ENCODE measurements around the gene CMTM7.
A peak's percentile ranks its signal among the peaks of the same experiment; 100 is the strongest.

CMTM7 gene

DNA sequence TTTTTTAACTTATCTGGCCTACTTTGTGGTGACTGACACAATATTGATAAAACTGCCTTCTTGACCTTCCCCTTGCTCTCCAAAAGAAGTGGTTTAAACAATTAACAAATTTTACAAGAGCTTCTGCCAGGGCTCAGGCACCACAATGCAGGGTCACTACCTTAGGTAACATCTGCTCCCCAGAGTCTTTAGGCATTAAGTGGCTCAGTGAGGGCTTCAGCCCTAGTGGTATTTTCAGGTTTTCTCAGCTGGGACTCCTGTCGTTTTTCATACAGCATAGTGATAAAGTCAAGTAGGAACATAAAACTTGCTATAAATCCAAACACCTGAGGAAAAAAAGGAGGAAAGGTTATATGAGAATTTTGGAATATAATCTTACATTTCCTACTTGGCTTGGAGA is 92.1 kb downstream of the CMTM7 start:
- TF ChIP-seq CTCF (IDR thresholded peaks at IDR 0.05; ENCODE audit: low read depth, low read length) (no peak), EZH2phosphoT487 (IDR thresholded peaks at IDR 0.05; ENCODE audit: low read depth) (no peak)
- peak overlapping the region; percentile 67; the same call in 1 of the 2 replicates for H3K4me3 ChIP-seq (ENCODE audit: low read length)
- H3K4me2 ChIP-seq (ENCODE audit: low read length), result peak overlapping the region; percentile 80
- H3K4me1 ChIP-seq (ENCODE audit: low read length), result peaks cover 15% of the 10 kb centered on the region
- no peaks in the 10 kb centered on the region for H3K79me2 ChIP-seq (ENCODE audit: low read length)
- no peak overlapping the region for H3K9ac ChIP-seq (ENCODE audit: low read length)
- no peaks in the 10 kb centered on the region for H3K9me3 ChIP-seq (ENCODE audit: insufficient read depth, low read length)
- H2AFZ ChIP-seq (ENCODE audit: low read depth, low read length), result no peak overlapping the region
- H3K27me3 ChIP-seq (ENCODE audit: low read depth, low read length), result no peaks in the 10 kb centered on the region
- peaks cover 21% of the 10 kb centered on the region for H3K36me3 ChIP-seq (replicated peaks; ENCODE audit: low read depth, low read length)
- peak overlapping the region; percentile 51; the same call in 1 of the 2 replicates for H3K27ac ChIP-seq (ENCODE audit: low read length)
- H4K20me1 ChIP-seq (ENCODE audit: insufficient read depth, low read length), result no peaks in the 10 kb centered on the region

DNA sequence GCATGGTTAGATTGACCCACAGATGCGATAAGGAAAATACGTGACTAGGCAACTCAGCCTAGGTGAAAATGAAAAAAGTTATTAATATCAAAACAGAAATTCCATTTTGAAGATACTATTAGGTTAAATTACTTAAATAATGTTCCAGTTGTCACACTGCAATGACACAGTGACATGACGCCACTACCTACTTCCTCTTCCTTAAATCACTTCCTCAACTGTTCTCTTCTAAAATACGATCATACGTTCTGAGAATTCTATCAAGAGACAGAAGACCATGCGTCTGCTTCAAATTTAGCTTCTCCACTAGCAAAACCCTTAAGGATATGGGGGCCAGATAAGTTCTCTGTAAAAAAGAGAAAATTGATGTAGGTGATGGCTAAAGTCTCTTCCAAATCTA is 92.8 kb downstream of the CMTM7 start:
- Histone ChIP-seq H3K27ac (ENCODE audit: low read length) (peak overlapping the region; percentile 51), H3K4me2 (ENCODE audit: low read length) (peak overlapping the region; percentile 80), H4K20me1 (ENCODE audit: insufficient read depth, low read length) (no peaks in the 10 kb centered on the region), H3K27me3 (ENCODE audit: low read depth, low read length) (no peaks in the 10 kb centered on the region), H2AFZ (ENCODE audit: low read depth, low read length) (peak overlapping the region; percentile 74), H3K4me1 (ENCODE audit: low read length) (peaks cover 15% of the 10 kb centered on the region), H3K4me3 (ENCODE audit: low read length) (peak overlapping the region; percentile 67), H3K79me2 (ENCODE audit: low read length) (no peaks in the 10 kb centered on the region), H3K9ac (ENCODE audit: low read length) (peak overlapping the region; percentile 44; the same call in 1 of the 2 replicates), H3K9me3 (ENCODE audit: insufficient read depth, low read length) (no peaks in the 10 kb centered on the region), H3K36me3 (replicated peaks; ENCODE audit: low read depth, low read length) (peaks cover 21% of the 10 kb centered on the region)
- TF ChIP-seq EZH2phosphoT487 (IDR thresholded peaks at IDR 0.05; ENCODE audit: low read depth), result no peak
- TF ChIP-seq CTCF (IDR thresholded peaks at IDR 0.05; ENCODE audit: low read depth, low read length), result no peak

DNA sequence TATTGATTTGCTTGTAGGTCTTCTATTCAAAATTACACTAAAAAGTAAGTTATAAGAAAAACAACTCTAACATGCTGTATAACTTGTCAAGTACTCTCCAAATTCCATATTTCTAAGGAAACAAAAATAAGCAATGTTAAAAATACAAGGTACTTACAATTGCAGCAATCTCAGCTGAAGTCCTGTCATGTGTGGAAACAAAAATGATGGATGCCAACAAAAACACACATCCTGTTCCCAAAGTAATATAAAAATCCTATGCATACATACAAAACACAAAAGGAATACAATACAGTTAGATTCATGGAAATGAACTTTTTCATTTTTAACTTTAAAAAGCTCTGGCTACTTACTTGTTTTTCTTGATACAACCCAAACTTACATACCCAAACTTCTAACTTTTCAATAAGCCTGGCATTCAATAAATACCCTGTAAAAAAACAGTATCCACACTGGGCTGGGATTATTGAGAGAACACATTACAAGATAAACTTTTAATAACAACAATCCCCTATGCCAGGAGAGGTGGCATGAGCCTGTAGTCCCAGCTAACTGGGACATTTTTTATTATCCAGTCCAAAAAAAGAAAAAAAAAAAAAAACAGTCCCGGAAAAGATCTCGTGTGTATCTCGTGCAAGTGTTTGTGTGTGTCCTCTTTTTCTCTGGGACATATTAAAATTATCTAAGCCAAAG is 96.3 kb downstream of the CMTM7 start:
- no peak overlapping the region for H3K9ac ChIP-seq (ENCODE audit: low read length)
- H3K4me2 ChIP-seq (ENCODE audit: low read length), result no peak overlapping the region
- TF ChIP-seq EZH2phosphoT487 (IDR thresholded peaks at IDR 0.05; ENCODE audit: low read depth) (no peak), CTCF (IDR thresholded peaks at IDR 0.05; ENCODE audit: low read depth, low read length) (no peak)
- H3K4me1 ChIP-seq (ENCODE audit: low read length), result peaks cover 19% of the 10 kb centered on the region
- H3K36me3 ChIP-seq (replicated peaks; ENCODE audit: low read depth, low read length), result peaks cover 20% of the 10 kb centered on the region
- H3K9me3 ChIP-seq (ENCODE audit: insufficient read depth, low read length), result no peaks in the 10 kb centered on the region
- no peak overlapping the region for H2AFZ ChIP-seq (ENCODE audit: low read depth, low read length)
- H4K20me1 ChIP-seq (ENCODE audit: insufficient read depth, low read length), result 0 out of 2 replicates have a peak, but pooled peaks cover under 1% of the 10 kb centered on the region
- peaks cover 5% of the 10 kb centered on the region; the same call in 1 of the 2 replicates for H3K79me2 ChIP-seq (ENCODE audit: low read length)
- no peak overlapping the region for H3K27ac ChIP-seq (ENCODE audit: low read length)
- no peaks in the 10 kb centered on the region for H3K27me3 ChIP-seq (ENCODE audit: low read depth, low read length)
- H3K4me3 ChIP-seq (ENCODE audit: low read length), result no peak overlapping the region

DNA sequence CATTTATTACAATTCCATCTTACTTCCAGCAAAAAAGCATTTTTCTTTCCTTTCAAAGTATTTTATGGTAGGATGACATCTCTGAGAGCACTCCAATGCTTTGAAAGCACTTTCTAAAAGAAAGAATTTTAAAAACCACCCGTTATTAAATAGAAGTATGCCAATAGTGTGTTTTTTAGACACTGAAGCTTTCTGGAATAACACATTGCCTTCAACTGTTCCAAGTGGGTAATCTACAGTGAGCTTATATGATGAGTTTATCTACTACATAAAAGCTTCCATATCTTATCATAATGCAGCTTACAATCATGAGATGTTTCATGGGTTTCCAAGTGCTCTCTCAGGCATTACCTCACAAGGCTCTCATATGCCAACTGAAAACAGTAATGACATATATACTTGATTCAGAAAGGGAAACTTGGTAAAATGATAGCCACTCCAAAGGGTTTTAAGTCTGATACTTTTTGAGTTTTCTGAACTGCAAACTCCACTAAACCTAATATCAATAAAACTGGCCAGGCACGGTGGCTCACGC is 96.9 kb downstream of the CMTM7 start:
- H3K9me3 ChIP-seq (ENCODE audit: insufficient read depth, low read length), result no peaks in the 10 kb centered on the region
- no peaks in the 10 kb centered on the region for H3K27me3 ChIP-seq (ENCODE audit: low read depth, low read length)
- no peak overlapping the region for H3K4me3 ChIP-seq (ENCODE audit: low read length)
- peaks cover 16% of the 10 kb centered on the region for H3K36me3 ChIP-seq (replicated peaks; ENCODE audit: low read depth, low read length)
- no peak overlapping the region for H3K9ac ChIP-seq (ENCODE audit: low read length)
- H3K4me1 ChIP-seq (ENCODE audit: low read length), result peaks cover 25% of the 10 kb centered on the region
- H3K79me2 ChIP-seq (ENCODE audit: low read length), result peaks cover 11% of the 10 kb centered on the region
- TF ChIP-seq EZH2phosphoT487 (IDR thresholded peaks at IDR 0.05; ENCODE audit: low read depth) (no peak), CTCF (IDR thresholded peaks at IDR 0.05; ENCODE audit: low read depth, low read length) (no peak)
- H3K4me2 ChIP-seq (ENCODE audit: low read length), result no peak overlapping the region
- no peak overlapping the region for H2AFZ ChIP-seq (ENCODE audit: low read depth, low read length)
- H4K20me1 ChIP-seq (ENCODE audit: insufficient read depth, low read length), result peaks cover 6% of the 10 kb centered on the region; the same call in 1 of the 2 replicates
- H3K27ac ChIP-seq (ENCODE audit: low read length), result no peak overlapping the region

Data from OCI-LY3 (cell line).